GM23248 (cell line): ENCODE data around the gene KCNG1.

Source experiments
- EZH2 ChIP-seq: fragments of 200-600 bp; sonication (generic); IDR thresholded peaks from 2 replicates; pipeline ENCODE4 v1.6.1; 2018; ENCODE audit warnings: antibody characterized with exemption, mild to moderate bottlenecking; ENCODE audit not compliant: insufficient read depth, poor library complexity, severe bottlenecking
- EZH2phosphoT487 ChIP-seq: fragments of 200-600 bp; sonication (generic); IDR thresholded peaks from 2 replicates; pipeline ENCODE4 v1.6.1; 2018; ENCODE audit warnings: antibody characterized with exemption, moderate library complexity, mild to moderate bottlenecking, low read depth; ENCODE audit not compliant: insufficient read depth

DNA sequence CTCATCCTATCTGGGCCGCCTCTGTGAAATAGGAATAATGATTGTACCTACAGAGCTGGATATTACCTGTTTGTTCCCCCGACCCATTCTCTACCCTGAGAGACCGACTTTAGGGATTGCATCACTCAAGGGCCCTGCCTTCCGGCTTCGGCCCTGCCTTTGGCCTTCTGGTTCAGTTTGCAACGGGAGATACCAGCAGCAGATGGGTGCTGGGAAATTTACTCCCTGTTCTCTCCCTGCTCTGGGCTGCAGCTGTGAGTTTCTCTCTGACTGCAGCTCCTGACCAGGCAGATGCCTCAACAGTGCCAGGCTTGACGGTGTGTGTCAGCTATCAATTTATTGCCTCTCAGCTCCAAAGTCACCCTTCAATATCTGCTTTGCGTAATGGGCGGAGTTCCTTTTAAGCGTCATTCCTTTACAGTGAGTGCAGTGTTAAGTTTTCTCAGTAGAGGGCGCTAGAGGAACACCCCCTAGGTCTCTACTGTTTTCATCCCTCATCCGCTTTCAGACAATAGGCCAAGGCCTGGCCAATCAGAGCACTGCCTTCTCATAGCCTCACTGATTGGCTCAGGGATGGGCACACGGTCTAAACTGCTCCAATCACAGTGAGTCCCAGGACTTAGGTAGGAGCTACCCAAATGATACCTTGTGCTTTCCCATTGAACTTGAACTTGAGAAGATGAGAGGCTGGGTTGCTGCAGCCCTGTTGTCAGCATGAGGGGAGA lies 30.0 kb downstream of the KCNG1 start:
- TF ChIP-seq EZH2 (no peak), EZH2phosphoT487 (no peak)
